MCF 10A (cell line): ENCODE measurements around the gene PKD2. TPM values are rescaled to one million over a fixed set of nuclear protein-coding genes. Genes with fewer than 3 reads are reported as not detected.

Source experiments
- BruUV-seq: library from RNA; stranded (reverse); fragments of 400-500 nt; replicated peaks from 2 replicates; lab custom pipeline; 2021; lab: Mats Ljungman, UMichigan
- CTCF ChIA-PET: fragments of 300-600 bp; sonication (Branson Sonifier 250); formaldehyde crosslinking; extraction: SDS; loops from one replicate; lab custom pipeline; 2021; ENCODE audit warnings: antibody characterized with exemption, inconsistent platforms; lab: Yijun Ruan, JAX
- POLR2A ChIA-PET: fragments of 300-600, 350-650 bp; sonication (Branson Sonifier 250); formaldehyde crosslinking; extraction: SDS; loops from one replicate; lab custom pipeline; 2020; ENCODE audit warnings: antibody characterized with exemption, inconsistent platforms; lab: Yijun Ruan, JAX
- DNase-seq: peaks from one replicate; pipeline ENCODE4 v3.0.0-alpha.2; 2018; ENCODE audit not compliant: unreplicated experiment
- H3K27ac Mint-ChIP-seq: one replicate; pipeline ENCODE4 v1.8.0; 2022; ENCODE audit warnings: mild to moderate bottlenecking, low read depth, mixed read lengths; ENCODE audit not compliant: unreplicated experiment
- H3K27me3 Mint-ChIP-seq: one replicate; pipeline ENCODE4 v1.8.0; 2022; ENCODE audit warnings: mixed read lengths; ENCODE audit not compliant: insufficient read depth, unreplicated experiment
- H3K36me3 Mint-ChIP-seq: one replicate; pipeline ENCODE4 v1.8.0; 2022; ENCODE audit warnings: mild to moderate bottlenecking, moderate library complexity, mixed read lengths; ENCODE audit not compliant: insufficient read depth, unreplicated experiment
- H3K4me1 Mint-ChIP-seq: one replicate; pipeline ENCODE4 v1.8.0; 2022; ENCODE audit warnings: mixed read lengths; ENCODE audit not compliant: insufficient read depth, unreplicated experiment
- H3K4me3 Mint-ChIP-seq: one replicate; pipeline ENCODE4 v1.8.0; 2022; ENCODE audit warnings: mild to moderate bottlenecking, moderate library complexity, mixed read lengths; ENCODE audit not compliant: unreplicated experiment
- H3K9me3 Mint-ChIP-seq: one replicate; pipeline ENCODE4 v1.8.0; 2022; ENCODE audit warnings: mixed read lengths; ENCODE audit not compliant: unreplicated experiment
- CTCF ChIP-seq: fragments of 200-600 bp; IDR thresholded peaks from one replicate; pipeline ENCODE4 v1.8.0; 2022; ENCODE audit warnings: antibody characterized with exemption, mild to moderate bottlenecking; ENCODE audit not compliant: unreplicated experiment
- intact Hi-C: fragments of 100-400 bp; cut with micrococcal nuclease; formaldehyde crosslinking; loops from 2 replicates; pipeline ENCODE4 v1.14.1; 2022
- total RNA-seq: library from RNA; stranded (reverse); gene quantifications from 2 replicates; pipeline ENCODE4 v1.2.3, GENCODE V29; 2022

The PKD2 gene
- total RNA-seq, 1 experiment from 2014 or later: 29.5 TPM

- H3K27me3 Mint-ChIP-seq: no peaks in the 10 kb centered on the region
- H3K9me3 Mint-ChIP-seq: no peaks in the 10 kb centered on the region
- CTCF ChIA-PET: interaction anchor here (2.3 kb wide), 1 partner anchor 117 kb away, joined by 8 read pairs; no protein-coding TSS in a partner anchor
- POLR2A ChIA-PET: no interaction called here
- no peak for DNase-seq
- intact Hi-C loops: no loop called here
- no TSS peak for BruUV-seq
- H3K4me1 Mint-ChIP-seq: no peaks in the 10 kb centered on the region
- no peak overlapping the region for H3K27ac Mint-ChIP-seq
- no peaks in the 10 kb centered on the region for H3K36me3 Mint-ChIP-seq
- H3K4me3 Mint-ChIP-seq: no peak overlapping the region
- no peak for TF ChIP-seq CTCF
Measured at GRCh38 chr4:87965501-87965975, 41.9 kb upstream of the PKD2 start.

- Mint-ChIP-seq H3K9me3 (no peaks in the 10 kb centered on the region), H3K4me1 (no peaks in the 10 kb centered on the region), H3K36me3 (no peaks in the 10 kb centered on the region), H3K4me3 (no peak overlapping the region), H3K27me3 (no peaks in the 10 kb centered on the region), H3K27ac (no peak overlapping the region)
- no peak for DNase-seq
- no TSS peak for BruUV-seq
- intact Hi-C loops: no loop called here
- ChIA-PET POLR2A (no interaction called here), CTCF (interaction anchor here (1.3 to 1.4 kb wide), 2 partner anchors 12 to 113 kb away, joined by 3 read pairs; no protein-coding TSS in a partner anchor)
- TF ChIP-seq CTCF: no peak
Measured at GRCh38 chr4:87966095-87966496, 41.3 kb upstream of the PKD2 start.

GRCh38 chr4:87967193-87967592, 40.2 kb upstream of the PKD2 start:
- no peaks in the 10 kb centered on the region for H3K9me3 Mint-ChIP-seq
- no peaks in the 10 kb centered on the region for H3K27me3 Mint-ChIP-seq
- TF ChIP-seq CTCF: no peak
- H3K27ac Mint-ChIP-seq: no peak overlapping the region
- H3K4me3 Mint-ChIP-seq: no peak overlapping the region
- CTCF ChIA-PET: interaction anchor here (1.3 to 2.1 kb wide), 4 partner anchors 11 to 118 kb away, joined by 3 to 19 read pairs (median 3); no protein-coding TSS in a partner anchor
- H3K36me3 Mint-ChIP-seq: no peaks in the 10 kb centered on the region
- POLR2A ChIA-PET: interaction anchor here (1.1 kb wide), 1 partner anchor 72 kb away, joined by 3 read pairs; no protein-coding TSS in a partner anchor
- no peaks in the 10 kb centered on the region for H3K4me1 Mint-ChIP-seq
- intact Hi-C loops: no loop called here
- no peak for DNase-seq
- no TSS peak for BruUV-seq

GRCh38 chr4:87970121-87970520, 37.3 kb upstream of the PKD2 start:
- no TSS peak for BruUV-seq
- ChIA-PET CTCF (no interaction called here), POLR2A (interaction anchor here (0.6 kb wide), 2 partner anchors 30 to 283 kb away, joined by 3 to 4 read pairs; no protein-coding TSS in a partner anchor)
- no peak for TF ChIP-seq CTCF
- H3K4me1 Mint-ChIP-seq: peaks cover 6% of the 10 kb centered on the region
- DNase-seq: no peak
- no peaks in the 10 kb centered on the region for H3K36me3 Mint-ChIP-seq
- H3K27ac Mint-ChIP-seq: no peak overlapping the region
- intact Hi-C loops: loop anchor here (5.0 kb wide), 3 partner anchors 242 to 428 kb away; no protein-coding TSS in a partner anchor
- H3K27me3 Mint-ChIP-seq: no peaks in the 10 kb centered on the region
- H3K9me3 Mint-ChIP-seq: no peaks in the 10 kb centered on the region
- H3K4me3 Mint-ChIP-seq: no peak overlapping the region
